H1 (cell line): ENCODE results near the gene GPATCH2L. TPM values are rescaled to one million over a fixed set of nuclear protein-coding genes. Genes with fewer than 3 reads are reported as not detected.

Experiments used
- CTCF ChIA-PET: fragments of 300-600 bp; sonication (Branson Sonifier 250); formaldehyde crosslinking; loops from one replicate; lab custom pipeline; 2021; ENCODE audit not compliant: partially characterized antibody; lab: Charles Lee
- POLR2A ChIA-PET: fragments of 300-600 bp; sonication (Branson Sonifier 250); formaldehyde crosslinking; loops from one replicate; lab custom pipeline; 2021; ENCODE audit warnings: inconsistent platforms; ENCODE audit not compliant: partially characterized antibody; lab: Charles Lee
- DNase-seq, 2 experiments: peaks; one replicate each; pipeline versions ENCODE4 v3.0.0 to v3.0.0-alpha.2; 2010 to 2022; ENCODE audit warnings: low spot score in 2 of 2, low read depth in 1 of 2, mixed read lengths in 1 of 2
- FAIRE-seq: peaks from 2 replicates; lab custom pipeline; 2011; peaks lifted over from hg19 to GRCh38; lab: Jason Lieb, UNC
- H2AFZ ChIP-seq: 2 replicates; pipeline ENCODE4 v1.8.1; 2012; ENCODE audit warnings: low read length, inconsistent platforms
- H2AK5ac ChIP-seq: 2 replicates; pipeline ENCODE4 v1.6.1; 2013; ENCODE audit warnings: low read depth, low read length
- H2BK120ac ChIP-seq: replicated peaks from 2 replicates; pipeline ENCODE3; 2013; ENCODE audit warnings: low read depth, low read length, inconsistent platforms
- H2BK12ac ChIP-seq: 2 replicates; pipeline ENCODE4 v1.6.1; 2013; ENCODE audit warnings: low read depth, low read length
- H2BK15ac ChIP-seq: 2 replicates; pipeline ENCODE4 v1.6.1; 2013; ENCODE audit warnings: low read length
- H2BK20ac ChIP-seq: 2 replicates; pipeline ENCODE4 v1.6.1; 2013; ENCODE audit warnings: low read length
- H2BK5ac ChIP-seq: 2 replicates; pipeline ENCODE4 v1.6.1; 2013; ENCODE audit warnings: low read depth, low read length
- H3K14ac ChIP-seq: 2 replicates; pipeline ENCODE4 v1.6.1; 2013; ENCODE audit warnings: inconsistent platforms; ENCODE audit not compliant: insufficient read length
- H3K18ac ChIP-seq: 2 replicates; pipeline ENCODE4 v1.6.1; 2013; ENCODE audit warnings: low read length; ENCODE audit errors: extremely low read depth
- H3K23ac ChIP-seq: 2 replicates; pipeline ENCODE4 v1.6.1; 2013; ENCODE audit warnings: inconsistent platforms; ENCODE audit not compliant: insufficient read length
- H3K23me2 ChIP-seq: 2 replicates; pipeline ENCODE4 v1.6.1; 2013; ENCODE audit warnings: low read depth, low read length
- H3K27ac ChIP-seq: 2 replicates; pipeline ENCODE4 v1.6.1; 2011; ENCODE audit warnings: low read depth, low read length, inconsistent platforms
- H3K27me3 ChIP-seq, 4 experiments: replicated peaks in 1 of 4; 1 replicate in 1 of 4; 2 replicates in 3 of 4; pipeline versions ENCODE4 v1.6.1 to v1.8.1; 2011 to 2013; ENCODE audit warnings: low read length in 3 of 4, mild to moderate bottlenecking in 3 of 4, inconsistent platforms in 2 of 4, mixed read lengths in 2 of 4, moderate library complexity in 1 of 4; ENCODE audit not compliant: control insufficient read depth in 3 of 4, insufficient read depth in 3 of 4; ENCODE audit errors: extremely low read depth in 1 of 4
- H3K36me3 ChIP-seq, 4 experiments: 2 replicates each; pipeline versions ENCODE4 v1.6.1 to v1.8.1; 2011 to 2013; ENCODE audit warnings: mild to moderate bottlenecking in 4 of 4, low read length in 3 of 4, moderate library complexity in 2 of 4, control low read depth in 1 of 4, inconsistent platforms in 1 of 4; ENCODE audit not compliant: insufficient read depth in 4 of 4, control insufficient read depth in 2 of 4
- H3K4ac ChIP-seq: replicated peaks from 2 replicates; pipeline ENCODE3; 2013; ENCODE audit warnings: low read length, low read depth, mixed read lengths, inconsistent platforms; ENCODE audit not compliant: insufficient read length
- H3K4me1 ChIP-seq, 4 experiments: replicated peaks in 1 of 4; 1 replicate in 1 of 4; 2 replicates in 3 of 4; pipeline versions ENCODE4 v1.6.1 to v1.8.1; 2011 to 2013; ENCODE audit warnings: low read length in 3 of 4, inconsistent platforms in 2 of 4, mixed read lengths in 1 of 4; ENCODE audit not compliant: insufficient read depth in 4 of 4, control insufficient read depth in 3 of 4
- H3K4me2 ChIP-seq, 2 experiments: 2 replicates each; pipeline versions ENCODE4 v1.6.1 to v1.8.1; 2011 to 2013; ENCODE audit warnings: low read depth in 2 of 2, low read length in 2 of 2, control low read depth in 1 of 2, inconsistent platforms in 1 of 2, mild to moderate bottlenecking in 1 of 2; ENCODE audit not compliant: insufficient read depth in 1 of 2
- H3K4me3 ChIP-seq, 4 experiments: fragments of 200-600, 300-600 bp in 1 of 4; sonication (generic), shearing (Covaris generic), sonication (Bioruptor Twin) in 1 of 4; 2 replicates each; pipeline versions ENCODE4 v1.5.1 to v1.8.1; 2011 to 2016; ENCODE audit warnings: low read length in 4 of 4, low read depth in 3 of 4, control low read depth in 2 of 4, inconsistent platforms in 2 of 4, mild to moderate bottlenecking in 2 of 4, mixed read lengths in 1 of 4, moderate library complexity in 1 of 4; ENCODE audit not compliant: insufficient read depth in 2 of 4; ENCODE audit errors: extremely low read depth in 1 of 4
- H3K56ac ChIP-seq: replicated peaks from 2 replicates; pipeline ENCODE3; 2013; ENCODE audit warnings: low read depth, mild to moderate bottlenecking, mixed read lengths, low read length, inconsistent platforms; ENCODE audit not compliant: insufficient read length
- H3K79me1 ChIP-seq: 2 replicates; pipeline ENCODE4 v1.6.1; 2013; ENCODE audit warnings: low read depth, low read length, control low read depth
- H3K79me2 ChIP-seq, 2 experiments: 2 replicates each; pipeline versions ENCODE4 v1.6.1 to v1.8.1; 2012 to 2013; ENCODE audit warnings: low read length in 2 of 2, mild to moderate bottlenecking in 2 of 2, inconsistent platforms in 1 of 2; ENCODE audit not compliant: insufficient read depth in 2 of 2, control insufficient read depth in 1 of 2
- H3K9ac ChIP-seq, 4 experiments: replicated peaks in 1 of 4; 1 replicate in 1 of 4; 2 replicates in 3 of 4; pipeline versions ENCODE4 v1.6.1 to v1.8.1; 2011 to 2013; ENCODE audit warnings: low read depth in 3 of 4, low read length in 3 of 4, control low read depth in 2 of 4, mild to moderate bottlenecking in 2 of 4, moderate library complexity in 2 of 4, inconsistent platforms in 1 of 4; ENCODE audit errors: extremely low read depth in 1 of 4
- H3K9me3 ChIP-seq, 2 experiments: 2 replicates each; pipeline versions ENCODE4 v1.6.1 to v1.8.1; 2012 to 2013; ENCODE audit warnings: mild to moderate bottlenecking in 2 of 2, moderate library complexity in 2 of 2, control low read depth in 1 of 2, inconsistent platforms in 1 of 2, low read depth in 1 of 2, low read length in 1 of 2, mixed read lengths in 1 of 2; ENCODE audit not compliant: insufficient read depth in 2 of 2
- H4K20me1 ChIP-seq, 2 experiments: replicated peaks in 1 of 2; 2 replicates each; pipeline versions ENCODE3 to v1.8.1; 2011 to 2013; ENCODE audit warnings: inconsistent platforms in 2 of 2, low read length in 2 of 2, mild to moderate bottlenecking in 1 of 2; ENCODE audit not compliant: insufficient read depth in 2 of 2, control insufficient read depth in 1 of 2
- H4K5ac ChIP-seq: 2 replicates; pipeline ENCODE4 v1.6.1; 2013; ENCODE audit warnings: low read length, low read depth, mixed read lengths, inconsistent platforms; ENCODE audit not compliant: insufficient read length
- H4K8ac ChIP-seq: 2 replicates; pipeline ENCODE4 v1.8.0; 2013; ENCODE audit warnings: mild to moderate bottlenecking, moderate library complexity, low read length, inconsistent platforms; ENCODE audit not compliant: insufficient read depth; ENCODE audit errors: extremely low read depth
- H4K91ac ChIP-seq: replicated peaks from 2 replicates; pipeline ENCODE3; 2013; ENCODE audit warnings: low read length, mixed read lengths, inconsistent platforms; ENCODE audit not compliant: insufficient read length
- EZH2 ChIP-seq: fragments of 200-600 bp; sonication (generic); IDR thresholded peaks from 2 replicates; pipeline ENCODE4 v1.7.1; 2012; ENCODE audit warnings: low read depth, mild to moderate bottlenecking, moderate library complexity, low read length, inconsistent platforms; ENCODE audit not compliant: severe bottlenecking
- FOSL1 ChIP-seq: IDR thresholded peaks from 2 replicates; pipeline ENCODE4 v1.6.1; 2011; ENCODE audit warnings: mild to moderate bottlenecking, low read depth, low read length, moderate library complexity; ENCODE audit not compliant: insufficient read depth
- JUN ChIP-seq: IDR thresholded peaks from 2 replicates; pipeline ENCODE4 v1.6.1; 2011; ENCODE audit warnings: low read depth, mild to moderate bottlenecking, improper control_type of control experiment, low read length
- POLR2A ChIP-seq, 2 experiments: IDR thresholded peaks; 1 replicate in 1 of 2; 2 replicates in 1 of 2; pipeline ENCODE4 v1.6.1; 2011; ENCODE audit warnings: low read depth in 2 of 2, low read length in 2 of 2, mild to moderate bottlenecking in 2 of 2; ENCODE audit errors: control extremely low read depth in 1 of 2
- POLR2AphosphoS5 ChIP-seq: IDR thresholded peaks from 2 replicates; pipeline ENCODE4 v1.6.1; 2011; ENCODE audit warnings: low read depth, low read length
- TEAD4 ChIP-seq: IDR thresholded peaks from 2 replicates; pipeline ENCODE4 v1.6.1; 2012; ENCODE audit warnings: low read depth, low read length, inconsistent platforms, mixed read lengths
- WGBS, 2 experiments: shearing (Covaris generic) in 1 of 2; methylation state at CpG; one replicate each; pipeline versions ENCODE4 v1.1.6 to v1.1.7; 2013 to 2015; ENCODE audit warnings: low lambda C conversion rate in 2 of 2, mixed read lengths in 2 of 2, inconsistent platforms in 1 of 2, low coverage in 1 of 2, missing lambda C conversion rate in 1 of 2; ENCODE audit not compliant: insufficient replicate concordance in 2 of 2, insufficient coverage in 1 of 2, insufficient read length in 1 of 2; ENCODE audit errors: extremely low coverage in 1 of 2, missing lambda C conversion rate in 1 of 2; 5-methylcytosine and 5-hydroxymethylcytosine counted together
- polyA plus RNA-seq, 7 experiments: library from polyadenylated mRNA; depleted of rRNA in 3 of 7; stranded (reverse) in 5 of 7; unstranded in 2 of 7; fragments of >200 nt in 5 of 7; fragments of 200-250 nt in 2 of 7; gene quantifications; 1 replicate in 5 of 7; 2 replicates in 1 of 7; 4 replicates in 1 of 7; pipeline versions ENCODE4 v1.2.1 to v1.2.3, GENCODE V29; 2011 to 2013; ENCODE audit warnings: missing spikeins in 2 of 7, mixed read lengths in 2 of 7
- total RNA-seq: library from RNA; stranded (reverse); fragmentation: NEBNext Ultra II Directional; extraction: Animal tissue kit (Norgen Biotek cat#: 25700); gene quantifications from 2 replicates; pipeline ENCODE4 v1.2.1, GENCODE V29; 2021

Gene GPATCH2L
- total and polyA plus RNA-seq, 2 of the 8 experiments (the other 6 are each of a cell fraction or from before 2014, with no cell fraction given): 26.0 to 54.9 TPM

- Histone ChIP-seq H3K36me3 (peaks cover 0 to 26% (median 12%) of the 10 kb centered on the region in 4 experiments; a peak in 5 of 8 replicates), H3K4ac (no peak overlapping the region), H3K4me2 (no peak overlapping the region), H3K4me3 (no peak overlapping the region), H2AK5ac (no peak overlapping the region), H3K79me1 (no peaks in the 10 kb centered on the region), H2BK20ac (no peak overlapping the region), H2BK5ac (no peak overlapping the region), H3K23me2 (no peaks in the 10 kb centered on the region), H4K20me1 (peaks cover 3 to 4% of the 10 kb centered on the region in 2 experiments), H4K8ac (no peak overlapping the region), H3K14ac (no peak overlapping the region), H2BK15ac (no peak overlapping the region), H3K23ac (no peak overlapping the region), H3K9ac (no peak overlapping the region), H4K91ac (no peak overlapping the region), H2BK12ac (no peak overlapping the region), H3K9me3 (0 out of 4 replicates have a peak, but pooled peaks cover 0 to 2% of the 10 kb centered on the region in 2 experiments), H2BK120ac (no peak overlapping the region), H3K18ac (no peak overlapping the region), H3K4me1 (peaks cover 0 to 2% (median 0%) of the 10 kb centered on the region in 4 experiments; a peak in 2 of 7 replicates), H3K27me3 (no peaks in the 10 kb centered on the region), H2AFZ (no peak overlapping the region)
- CTCF ChIA-PET: interaction anchor here (0.8 to 2.1 kb wide), 2 partner anchors 149 to 212 kb away, joined by 3 to 7 read pairs; no protein-coding TSS in a partner anchor
- FAIRE-seq (no peak), DNase-seq (peak in 1 of 2 experiments; percentile 5)
- POLR2A ChIA-PET: interaction anchor here (1.1 to 1.3 kb wide), 2 partner anchors 9 to 11 kb away, joined by 3 read pairs; no protein-coding TSS in a partner anchor
- 91% methylated on average over 11 of the region's 11 CpGs; no CpG with 5 or more reads in 1 of the 2 experiments for WGBS, 2 experiments
- TF ChIP-seq TEAD4: no peak
- no peak for TF ChIP-seq JUN
- no peak for TF ChIP-seq FOSL1
- TF ChIP-seq POLR2A (IDR thresholded peaks at IDR 0.05; ENCODE audit: control extremely low read depth in 1 of 2, low read depth in 2 of 2, low read length in 2 of 2): 0 out of 3 replicates have a peak, but pooled peaks of 1 of the 2 experiments have one; percentile 32
- peak; percentile 62 for TF ChIP-seq POLR2AphosphoS5
- no peak for TF ChIP-seq EZH2
- TF ChIP-seq, all 59 proteins: peak for 2
- Histone ChIP-seq H3K56ac (no peak overlapping the region), H4K5ac (no peak overlapping the region), H3K27ac (no peak overlapping the region), H3K79me2 (no peaks in the 10 kb centered on the region)
Measured at GRCh38 chr14:76203086-76204001, 51.6 kb downstream of the GPATCH2L start.
